ENCODE data around the gene SHROOM2.

DNA sequence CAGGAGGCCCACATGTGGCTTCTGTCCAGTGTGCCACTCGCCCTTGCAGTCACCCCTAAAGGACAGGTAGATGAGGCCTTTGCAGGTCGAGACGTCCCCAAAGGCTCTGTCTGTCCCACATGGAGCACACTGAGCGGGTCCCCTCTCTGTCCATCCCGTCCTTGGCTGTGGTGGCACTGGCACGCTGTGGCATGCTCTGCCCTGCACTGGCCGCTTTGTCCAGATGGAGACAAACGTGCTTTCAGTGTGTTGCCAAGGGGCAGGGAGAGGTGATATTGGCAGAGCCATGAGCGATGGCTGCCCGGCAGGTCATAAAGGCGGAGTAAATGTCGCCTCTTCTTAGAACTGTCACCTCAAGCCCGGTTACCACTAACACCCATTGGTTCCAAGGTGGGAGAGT is 94.0 kb downstream of the SHROOM2 start:
- TF ChIP-seq, protein P1, sequence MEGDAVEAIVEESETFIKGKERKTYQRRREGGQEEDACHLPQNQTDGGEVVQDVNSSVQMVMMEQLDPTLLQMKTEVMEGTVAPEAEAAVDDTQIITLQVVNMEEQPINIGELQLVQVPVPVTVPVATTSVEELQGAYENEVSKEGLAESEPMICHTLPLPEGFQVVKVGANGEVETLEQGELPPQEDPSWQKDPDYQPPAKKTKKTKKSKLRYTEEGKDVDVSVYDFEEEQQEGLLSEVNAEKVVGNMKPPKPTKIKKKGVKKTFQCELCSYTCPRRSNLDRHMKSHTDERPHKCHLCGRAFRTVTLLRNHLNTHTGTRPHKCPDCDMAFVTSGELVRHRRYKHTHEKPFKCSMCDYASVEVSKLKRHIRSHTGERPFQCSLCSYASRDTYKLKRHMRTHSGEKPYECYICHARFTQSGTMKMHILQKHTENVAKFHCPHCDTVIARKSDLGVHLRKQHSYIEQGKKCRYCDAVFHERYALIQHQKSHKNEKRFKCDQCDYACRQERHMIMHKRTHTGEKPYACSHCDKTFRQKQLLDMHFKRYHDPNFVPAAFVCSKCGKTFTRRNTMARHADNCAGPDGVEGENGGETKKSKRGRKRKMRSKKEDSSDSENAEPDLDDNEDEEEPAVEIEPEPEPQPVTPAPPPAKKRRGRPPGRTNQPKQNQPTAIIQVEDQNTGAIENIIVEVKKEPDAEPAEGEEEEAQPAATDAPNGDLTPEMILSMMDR (IDR thresholded peaks at IDR 0.05): no peak
- TF ChIP-seq POLR2A (IDR thresholded peaks at IDR 0.05): no peak

All from gastroesophageal sphincter (tissue), 3 donors.